HG03280 (cell line): ENCODE data around the gene FOXN3.

Experiments
- ATAC-seq: cut with Tn5 transposase; IDR thresholded peaks from one replicate; pipeline ENCODE4 v1.9.1; 2021; ENCODE audit warnings: mild to moderate bottlenecking, moderate library complexity; ENCODE audit not compliant: unreplicated experiment

Gene FOXN3

GRCh38 chr14:89340200-89341181 is 76.5 kb downstream of the FOXN3 start:
- no peak for ATAC-seq

GRCh38 chr14:89339579-89339978 is 77.5 kb downstream of the FOXN3 start:
- ATAC-seq: no peak

- ATAC-seq: no peak
Measured at GRCh38 chr14:89339158-89339557, 77.9 kb downstream of the FOXN3 start.

GRCh38 chr14:89336338-89336737 is 80.7 kb downstream of the FOXN3 start:
- ATAC-seq: no peak

GRCh38 chr14:89332031-89332430 is 85.0 kb downstream of the FOXN3 start:
- ATAC-seq: no peak

- peak; percentile 87 for ATAC-seq
Measured at GRCh38 chr14:89331398-89331797, 85.6 kb downstream of the FOXN3 start.

GRCh38 chr14:89330236-89331002 is 86.6 kb downstream of the FOXN3 start:
- ATAC-seq: no peak

- no peak for ATAC-seq
Measured at GRCh38 chr14:89327771-89328212, 89.2 kb downstream of the FOXN3 start.

GRCh38 chr14:89325959-89326358 is 91.1 kb downstream of the FOXN3 start:
- ATAC-seq: no peak

GRCh38 chr14:89325299-89325883 is 91.6 kb downstream of the FOXN3 start:
- ATAC-seq: no peak

- ATAC-seq: peak; percentile 62
Measured at GRCh38 chr14:89324501-89325298, 92.3 kb downstream of the FOXN3 start.

- no peak for ATAC-seq
Measured at GRCh38 chr14:89320381-89321000, 96.5 kb downstream of the FOXN3 start.

GRCh38 chr14:89319687-89320086 is 97.3 kb downstream of the FOXN3 start:
- no peak for ATAC-seq

- ATAC-seq: peak; percentile 81
Measured at GRCh38 chr14:89317051-89317691, 99.9 kb downstream of the FOXN3 start.

GRCh38 chr14:89315493-89316470 is 101.3 kb downstream of the FOXN3 start:
- no peak for ATAC-seq

- ATAC-seq: no peak
Measured at GRCh38 chr14:89314274-89314673, 102.8 kb downstream of the FOXN3 start.

- ATAC-seq: no peak
Measured at GRCh38 chr14:89312932-89313331, 104.1 kb downstream of the FOXN3 start.

GRCh38 chr14:89310211-89310610 is 106.8 kb downstream of the FOXN3 start:
- no peak for ATAC-seq
